HG02642 (cell line): ENCODE measurements around the gene MBD1.
A peak's percentile ranks its signal among the peaks of the same experiment; 100 is the strongest.
"Not testable (repeated sequence)": the region's sequence is repeated elsewhere in the genome, so short reads cannot be mapped to it uniquely, and the experiment has no call there.

Experiments
- ATAC-seq: cut with Tn5 transposase; IDR thresholded peaks from one replicate; pipeline ENCODE4 v1.9.1; 2021; ENCODE audit warnings: mild to moderate bottlenecking; ENCODE audit not compliant: unreplicated experiment, poor library complexity

The MBD1 gene

GRCh38 chr18:50297621-50298442, 16.5 kb upstream of the MBD1 start:
- peak; percentile 100 for ATAC-seq

- ATAC-seq = no peak
Measured at GRCh38 chr18:50293039-50293438, 11.7 kb upstream of the MBD1 start.

GRCh38 chr18:50289108-50289443, 7.8 kb upstream of the MBD1 start:
- no peak for ATAC-seq

- ATAC-seq = not testable (repeated sequence)
Measured at GRCh38 chr18:50288348-50289107, 7.2 kb upstream of the MBD1 start.

GRCh38 chr18:50287441-50288347, 6.4 kb upstream of the MBD1 start, which contains the start of gene CXXC1:
CXXC1 (minus strand) TSS chr18:50287692; CDS start chr18:50287589, 103 bp downstream.
- peak; percentile 94 for ATAC-seq

GRCh38 chr18:50287028-50287440, 5.7 kb upstream of the MBD1 start:
- ATAC-seq = no peak

- ATAC-seq = no peak
Measured at GRCh38 chr18:50286391-50287027, 5.2 kb upstream of the MBD1 start.

- no peak for ATAC-seq
Measured at GRCh38 chr18:50285631-50286321, 4.5 kb upstream of the MBD1 start.

GRCh38 chr18:50285071-50285470, 3.7 kb upstream of the MBD1 start:
- no peak for ATAC-seq

- ATAC-seq = no peak
Measured at GRCh38 chr18:50284255-50284885, 3.0 kb upstream of the MBD1 start.

GRCh38 chr18:50283469-50284209, 2.3 kb upstream of the MBD1 start:
- ATAC-seq = no peak

GRCh38 chr18:50282521-50283335, 1.4 kb upstream of the MBD1 start:
- ATAC-seq = no peak

GRCh38 chr18:50281972-50282520, 723 bp upstream of the MBD1 start:
- ATAC-seq = peak; percentile 2

GRCh38 chr18:50280707-50281294, 522 bp downstream of the MBD1 start:
- ATAC-seq = no peak

GRCh38 chr18:50279752-50280151, 1.6 kb downstream of the MBD1 start:
- no peak for ATAC-seq

GRCh38 chr18:50277942-50278341, 3.4 kb downstream of the MBD1 start:
- ATAC-seq = no peak

GRCh38 chr18:50276452-50276851, 4.9 kb downstream of the MBD1 start:
- ATAC-seq = no peak
